Endothelial cell of umbilical vein (primary cell): ENCODE measurements around the gene BACH2. TPM values are rescaled to one million over a fixed set of nuclear protein-coding genes. Genes with fewer than 3 reads are reported as not detected.

Source experiments
- BruUV-seq: library from RNA; stranded (reverse); fragments of 400-500 nt; replicated peaks from 2 replicates; lab custom pipeline; 2021; lab: Mats Ljungman, UMichigan
- CTCF ChIA-PET: fragments of 300-600, 350-600 bp; sonication (Branson Sonifier 250); formaldehyde crosslinking; loops from one replicate; lab custom pipeline; 2021; ENCODE audit warnings: antibody characterized with exemption, inconsistent platforms; lab: Charles Lee
- POLR2A ChIA-PET: fragments of 300-600, 350-600 bp; sonication (Branson Sonifier 250); formaldehyde crosslinking; loops from one replicate; lab custom pipeline; 2021; ENCODE audit warnings: antibody characterized with exemption, inconsistent platforms; lab: Charles Lee
- DNase-seq: peaks from one replicate; pipeline ENCODE4 v3.0.0-alpha.2; 2011; ENCODE audit warnings: low read depth, low spot score
- FAIRE-seq: peaks from 2 replicates; lab custom pipeline; 2011; peaks lifted over from hg19 to GRCh38; lab: Jason Lieb, UNC
- H2AFZ ChIP-seq: 2 replicates; pipeline ENCODE4 v1.6.0; 2012; ENCODE audit warnings: low read depth, low read length, control low read depth, inconsistent platforms
- H3K27ac ChIP-seq: 2 replicates; pipeline ENCODE4 v1.5.1; 2011; ENCODE audit warnings: low read depth, mild to moderate bottlenecking, control low read depth, low read length, moderate library complexity; ENCODE audit not compliant: insufficient read depth
- H3K27me3 ChIP-seq, 2 experiments: 2 replicates each; pipeline versions ENCODE4 v1.6.0 to v1.6.1; 2011; ENCODE audit warnings: low read length in 2 of 2, mixed read lengths in 1 of 2; ENCODE audit not compliant: control insufficient read depth in 2 of 2, insufficient read depth in 2 of 2
- H3K36me3 ChIP-seq, 2 experiments: 2 replicates in 1 of 2; 3 replicates in 1 of 2; pipeline ENCODE4 v1.5.1; 2011; ENCODE audit warnings: low read length in 2 of 2, mild to moderate bottlenecking in 1 of 2, moderate library complexity in 1 of 2; ENCODE audit not compliant: control insufficient read depth in 2 of 2, insufficient read depth in 2 of 2; ENCODE audit errors: extremely low read depth in 1 of 2
- H3K4me1 ChIP-seq: 3 replicates; pipeline ENCODE4 v1.5.1; 2011; ENCODE audit warnings: mild to moderate bottlenecking, low read length; ENCODE audit not compliant: control insufficient read depth, insufficient read depth; ENCODE audit errors: extremely low read depth
- H3K4me2 ChIP-seq: 2 replicates; pipeline ENCODE4 v1.6.1; 2011; ENCODE audit warnings: low read length, control low read depth, mixed read lengths; ENCODE audit not compliant: insufficient read depth
- H3K4me3 ChIP-seq, 3 experiments: fragments of 200-600 bp in 1 of 3; sonication (generic), shearing (Covaris generic) in 1 of 3; replicated peaks in 1 of 3; 2 replicates each; pipeline ENCODE4 v1.5.1; 2011 to 2016; ENCODE audit warnings: control low read depth in 3 of 3, low read length in 3 of 3, mild to moderate bottlenecking in 2 of 3, inconsistent platforms in 1 of 3, low read depth in 1 of 3, moderate library complexity in 1 of 3; ENCODE audit not compliant: insufficient read depth in 1 of 3
- H3K79me2 ChIP-seq: 2 replicates; pipeline ENCODE4 v1.6.0; 2012; ENCODE audit warnings: low read length, inconsistent platforms; ENCODE audit not compliant: control insufficient read depth, insufficient read depth
- H3K9ac ChIP-seq: replicated peaks from 2 replicates; pipeline ENCODE3; 2011; ENCODE audit warnings: low read length, control low read depth; ENCODE audit not compliant: insufficient read depth; ENCODE audit errors: extremely low read depth
- H3K9me1 ChIP-seq: replicated peaks from 3 replicates; pipeline ENCODE4 v1.6.0; 2011; ENCODE audit warnings: mild to moderate bottlenecking, low read length; ENCODE audit not compliant: control insufficient read depth, insufficient read depth; ENCODE audit errors: extremely low read depth
- H3K9me3 ChIP-seq: replicated peaks from 2 replicates; pipeline ENCODE4 v1.5.1; 2012; ENCODE audit warnings: low read length, inconsistent platforms; ENCODE audit not compliant: control insufficient read depth, insufficient read depth
- H4K20me1 ChIP-seq: replicated peaks from 2 replicates; pipeline ENCODE3; 2011; ENCODE audit warnings: mild to moderate bottlenecking, low read length; ENCODE audit not compliant: control insufficient read depth, insufficient read depth; ENCODE audit errors: extremely low read depth
- CTCF ChIP-seq, 2 donors: IDR thresholded peaks; 1 replicate in 1 of 2; 2 replicates in 1 of 2; pipeline ENCODE4 v1.5.1; 2011; ENCODE audit warnings: low read length in 2 of 2, mild to moderate bottlenecking in 2 of 2, moderate library complexity in 2 of 2, control low read depth in 1 of 2, inconsistent platforms in 1 of 2, low read depth in 1 of 2; ENCODE audit not compliant: insufficient read depth in 1 of 2; ENCODE audit errors: extremely low read depth in 1 of 2
- EZH2 ChIP-seq: IDR thresholded peaks from 2 replicates; pipeline ENCODE4 v1.6.1; 2012; ENCODE audit warnings: borderline replicate concordance, low read depth, mild to moderate bottlenecking, moderate library complexity, low read length, inconsistent platforms; ENCODE audit not compliant: severe bottlenecking
- FOS ChIP-seq: IDR thresholded peaks from 2 replicates; pipeline ENCODE4 v1.6.1; 2011; ENCODE audit warnings: mild to moderate bottlenecking, low read length, moderate library complexity, borderline replicate concordance; ENCODE audit not compliant: insufficient read depth
- GATA2 ChIP-seq: IDR thresholded peaks from 2 replicates; pipeline ENCODE4 v1.7.0; 2011; ENCODE audit warnings: low read depth, mild to moderate bottlenecking, moderate library complexity, mixed read lengths, low read length; ENCODE audit not compliant: insufficient read length, insufficient read depth
- JUN ChIP-seq: IDR thresholded peaks from 2 replicates; pipeline ENCODE4 v1.6.1; 2011; ENCODE audit warnings: borderline replicate concordance, low read depth; ENCODE audit not compliant: insufficient read length, insufficient read depth
- MAX ChIP-seq: IDR thresholded peaks from 2 replicates; pipeline ENCODE4 v1.6.1; 2011; ENCODE audit not compliant: insufficient read depth, insufficient read length
- MYC ChIP-seq: IDR thresholded peaks from one replicate; pipeline ENCODE4 v1.6.1; 2011; ENCODE audit warnings: mild to moderate bottlenecking, low read depth, low read length
- POLR2A ChIP-seq: IDR thresholded peaks from 2 replicates; pipeline ENCODE4 v1.6.1; 2012; ENCODE audit warnings: low read depth, mild to moderate bottlenecking, control low read depth, low read length
- POLR2AphosphoS5 ChIP-seq: IDR thresholded peaks from 2 replicates; pipeline ENCODE4 v1.6.1; 2012; ENCODE audit warnings: low read depth, mild to moderate bottlenecking, control low read depth, low read length, moderate library complexity; ENCODE audit not compliant: insufficient read depth
- dilution Hi-C: fragments of 300-500 bp; cut with MboI; formaldehyde crosslinking; loops from one replicate; pipeline ENCODE4 v1.15.0; 2019; ENCODE audit warnings: low sequenced_read_pairs; ENCODE audit not compliant: extremely low pct_ligation_motif_present
- intact Hi-C: fragments of 100-400 bp; cut with micrococcal nuclease; formaldehyde crosslinking; loops from one replicate; pipeline ENCODE4 v1.10.0; 2022
- polyA plus RNA-seq, 4 experiments: library from polyadenylated mRNA; depleted of rRNA in 3 of 4; stranded (reverse) in 3 of 4; unstranded in 1 of 4; fragments of >200 nt; gene quantifications; 2 replicates each; pipeline versions ENCODE4 v1.2.1 to v1.2.3, GENCODE V29; 2011 to 2012; ENCODE audit warnings: missing spikeins in 1 of 4
- total RNA-seq: library from RNA; stranded (reverse); gene quantifications from 2 replicates; pipeline ENCODE4 v1.2.3, GENCODE V29; 2021

The BACH2 gene
- total and polyA plus RNA-seq, 2 donors (not counting 3 experiments of a cell fraction or from before 2014, with no cell fraction given) = 1.7 to 5.6 TPM

- H3K27ac ChIP-seq = no peak overlapping the region
Observed at GRCh38 chr6:90004511-90004910, 292.1 kb downstream of the BACH2 start.

More at GRCh38 chr6:90004511-90004910, 292.1 kb downstream of the BACH2 start:
- CTCF ChIA-PET = interaction anchor here (0.8 kb wide), 1 partner anchor 64 kb away, joined by 3 read pairs; no protein-coding TSS in a partner anchor
- Histone ChIP-seq H3K36me3 (no peaks in the 10 kb centered on the region), H4K20me1 (no peaks in the 10 kb centered on the region), H3K4me1 (peaks cover 12% of the 10 kb centered on the region), H3K9me3 (no peaks in the 10 kb centered on the region), H3K27me3 (no peaks in the 10 kb centered on the region), H2AFZ (no peak overlapping the region), H3K79me2 (no peaks in the 10 kb centered on the region), H3K9ac (no peak overlapping the region), H3K9me1 (no peaks in the 10 kb centered on the region), H3K4me2 (no peak overlapping the region), H3K4me3 (no peak overlapping the region)
- DNase-seq (no peak), FAIRE-seq (no peak)
- BruUV-seq = no TSS peak
- dilution Hi-C loops = no loop called here
- POLR2A ChIA-PET = no interaction called here
- TF ChIP-seq CTCF (IDR thresholded peaks at IDR 0.05; ENCODE audit: extremely low read depth in 1 of 2, insufficient read depth in 1 of 2, low read depth in 1 of 2, low read length in 2 of 2) (no peak), POLR2A (no peak), GATA2 (no peak), MAX (no peak), POLR2AphosphoS5 (no peak), FOS (no peak), MYC (no peak), JUN (no peak), EZH2 (no peak)
- intact Hi-C loops = no loop called here
